ENCODE results near the gene EIF5B. TPM values are rescaled to one million over a fixed set of nuclear protein-coding genes. Genes with fewer than 3 reads are reported as not detected.
A peak's percentile ranks its signal among the peaks of the same experiment; 100 is the strongest.
"Not testable (repeated sequence)": the region's sequence is repeated elsewhere in the genome, so short reads cannot be mapped to it uniquely, and the experiment has no call there.

EIF5B gene
- total RNA-seq, 1 donor from 2014 or later: 12.7 TPM

DNA sequence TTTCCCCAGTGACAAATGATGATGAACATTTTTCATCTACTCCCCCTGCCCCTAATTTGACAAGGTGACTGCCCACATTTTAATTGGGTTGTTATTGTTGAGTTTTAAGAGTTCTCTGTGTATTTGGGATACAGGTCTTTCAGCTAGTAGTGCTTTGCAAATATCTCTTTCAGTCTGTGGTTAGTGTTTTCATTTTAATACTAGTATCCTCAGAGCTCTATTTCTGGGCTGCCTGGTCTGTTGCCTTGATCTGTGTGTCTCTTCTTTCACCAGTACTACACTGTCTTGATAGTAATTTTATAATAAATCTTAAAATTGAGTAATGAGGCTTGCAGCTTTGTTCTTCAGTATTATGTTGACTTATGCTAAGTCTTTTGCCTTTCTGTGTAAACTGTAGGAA is 19.7 kb downstream of the EIF5B start:
- DNase-seq (ENCODE audit: low read depth in 2 of 2): no peak

DNA sequence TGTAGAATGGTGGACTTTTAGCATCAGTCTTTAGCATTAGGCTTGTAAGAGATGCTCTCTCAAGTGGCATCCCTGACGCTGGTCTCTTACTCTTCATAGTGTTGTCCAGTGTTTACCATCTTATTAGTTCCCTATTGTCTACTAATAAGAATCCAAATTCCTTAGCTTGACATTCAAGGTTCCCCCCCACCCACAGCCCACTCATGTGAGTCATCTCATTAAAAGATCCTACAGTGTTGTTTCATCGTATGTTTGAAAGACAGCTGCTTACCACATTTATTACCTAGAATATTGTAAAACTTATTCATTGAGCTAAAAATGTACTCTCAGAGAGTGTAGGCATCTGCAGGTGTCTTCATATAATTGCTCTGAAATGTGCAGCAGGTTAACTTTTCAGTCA is 28.5 kb downstream of the EIF5B start:
- DNase-seq (ENCODE audit: low read depth in 2 of 2): no peak

DNA sequence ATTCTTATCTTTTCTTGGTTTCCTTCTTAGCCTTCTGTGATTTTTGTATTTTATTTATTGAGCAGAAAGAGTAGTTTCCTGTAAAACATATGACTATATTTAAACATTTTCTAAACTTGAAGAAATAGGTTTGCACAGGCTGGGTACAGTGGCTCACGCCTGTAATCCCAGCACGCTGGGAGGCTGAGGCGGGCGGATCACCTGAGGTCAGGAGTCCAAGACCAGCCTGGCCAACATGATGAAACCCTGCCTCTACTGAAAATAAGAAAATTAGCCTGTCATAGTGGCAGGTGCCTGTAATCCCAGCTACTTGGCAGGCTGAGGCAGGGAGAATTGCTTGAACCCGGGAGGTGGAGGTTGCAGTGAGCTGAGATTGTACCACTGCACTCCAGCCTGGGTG is 31.7 kb downstream of the EIF5B start:
- DNase-seq (ENCODE audit: low read depth in 2 of 2): not testable (repeated sequence)

DNA sequence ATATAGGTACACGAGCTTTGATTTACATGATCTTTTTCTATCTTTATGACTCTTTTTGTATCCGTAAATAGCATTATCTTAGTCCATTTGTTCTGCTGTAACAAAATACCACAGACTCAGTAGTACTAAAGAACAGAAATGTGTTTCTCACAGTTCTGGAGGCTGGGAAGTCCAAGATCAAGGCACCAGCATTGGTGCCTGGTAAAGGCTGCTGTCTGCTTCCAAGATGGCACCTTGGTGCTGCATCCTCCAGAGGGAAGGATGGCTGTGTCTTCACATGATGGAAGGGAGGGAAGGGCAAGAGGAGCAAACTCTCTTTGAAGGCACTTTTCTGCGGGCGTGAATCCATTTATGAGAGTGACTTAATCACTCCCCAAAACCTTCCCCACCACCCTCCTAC is 36.0 kb downstream of the EIF5B start:
- DNase-seq (ENCODE audit: low read depth in 2 of 2): no peak

DNA sequence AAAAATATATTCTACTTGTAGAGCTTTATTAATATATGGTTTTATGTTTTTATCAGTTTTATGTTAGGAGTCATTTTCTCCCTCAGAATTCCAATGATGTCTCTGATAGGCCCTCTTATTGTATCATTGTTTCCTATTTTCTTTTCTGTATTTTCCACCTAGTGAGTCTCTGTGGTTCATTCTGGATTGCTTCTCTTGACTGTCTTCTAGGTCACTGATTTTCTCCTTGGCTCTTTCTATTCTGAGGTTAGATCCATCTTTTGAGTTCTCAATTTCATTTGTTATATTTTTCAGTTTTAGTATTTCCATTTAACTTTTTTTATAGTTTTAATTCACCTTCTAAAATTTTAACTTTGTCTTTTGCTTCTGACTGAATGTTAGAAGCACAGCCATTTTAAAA is 37.6 kb downstream of the EIF5B start:
- DNase-seq (ENCODE audit: low read depth in 2 of 2): no peak

DNA sequence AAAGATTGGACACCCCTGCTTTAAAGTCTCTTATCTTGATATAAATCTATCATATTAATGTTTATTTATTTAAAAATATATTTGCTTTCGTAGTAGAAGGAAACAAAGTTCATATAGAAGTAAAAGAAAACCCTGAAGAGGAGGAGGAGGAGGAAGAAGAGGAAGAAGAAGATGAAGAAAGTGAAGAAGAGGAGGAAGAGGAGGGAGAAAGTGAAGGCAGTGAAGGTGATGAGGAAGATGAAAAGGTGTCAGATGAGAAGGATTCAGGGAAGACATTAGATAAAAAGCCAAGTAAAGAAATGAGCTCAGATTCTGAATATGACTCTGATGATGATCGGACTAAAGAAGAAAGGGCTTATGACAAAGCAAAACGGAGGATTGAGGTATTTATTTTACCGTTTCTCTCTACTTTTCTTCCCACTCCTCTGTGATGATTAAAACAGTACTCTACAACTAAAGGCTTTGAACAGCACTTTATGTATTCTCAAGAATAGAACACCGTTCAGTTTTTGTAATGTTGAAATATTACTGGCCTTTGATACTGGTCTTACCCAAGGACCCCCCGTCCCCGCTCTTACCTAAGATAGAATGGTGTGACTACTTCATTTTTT is 39.2 kb downstream of the EIF5B start:
- DNase-seq (ENCODE audit: low read depth in 2 of 2): no peak

DNA sequence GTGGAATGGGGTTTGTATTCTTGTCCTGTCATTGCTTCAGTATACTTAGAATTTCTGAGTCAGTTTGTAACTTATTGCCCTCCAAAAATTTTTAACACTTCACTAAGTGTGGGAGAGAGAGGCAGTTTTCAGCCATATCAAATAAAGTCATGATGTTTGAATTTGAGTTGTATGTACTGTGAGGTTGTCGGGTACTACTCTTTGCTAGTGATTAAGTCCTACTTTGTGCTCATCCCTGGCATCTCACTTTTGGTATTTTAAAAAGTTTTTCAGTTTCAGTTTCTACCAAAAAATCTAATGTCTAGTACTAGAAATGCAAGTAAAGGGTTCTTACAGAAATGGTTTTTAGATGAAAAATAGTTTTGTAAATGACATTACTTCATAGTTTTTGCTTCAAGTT is 40.7 kb downstream of the EIF5B start:
- DNase-seq (ENCODE audit: low read depth in 2 of 2): no peak

DNA sequence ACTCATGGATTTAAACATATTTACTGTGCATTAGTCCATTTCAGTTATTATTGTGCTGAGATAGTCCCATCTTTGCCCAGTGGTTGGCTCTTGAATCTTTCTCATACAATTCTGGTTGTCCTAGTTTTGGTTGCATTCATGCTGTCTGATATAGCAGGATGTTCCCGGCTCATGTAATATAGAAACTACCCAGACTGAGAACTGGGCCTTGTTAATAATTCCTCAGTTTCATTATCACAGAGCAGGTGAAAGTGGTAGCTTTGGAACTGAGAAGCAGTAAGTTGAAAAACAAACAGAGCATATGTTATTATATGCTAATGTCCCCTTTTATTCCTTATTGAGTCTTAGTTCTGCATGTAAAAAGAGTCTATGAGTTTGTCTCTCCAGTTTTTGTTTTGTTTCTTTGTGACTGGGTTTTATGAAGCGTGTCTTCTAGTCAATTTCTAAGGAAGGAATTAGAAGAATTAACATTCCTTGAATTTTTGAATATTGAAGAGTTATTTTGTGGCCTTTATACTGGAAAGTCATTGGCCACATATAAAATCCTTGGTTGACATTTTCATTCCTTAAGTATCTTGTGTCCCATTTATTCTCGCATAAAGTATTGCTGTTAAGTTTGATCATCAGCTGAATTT is 43.3 kb downstream of the EIF5B start:
- DNase-seq (ENCODE audit: low read depth in 2 of 2): no peak

DNA sequence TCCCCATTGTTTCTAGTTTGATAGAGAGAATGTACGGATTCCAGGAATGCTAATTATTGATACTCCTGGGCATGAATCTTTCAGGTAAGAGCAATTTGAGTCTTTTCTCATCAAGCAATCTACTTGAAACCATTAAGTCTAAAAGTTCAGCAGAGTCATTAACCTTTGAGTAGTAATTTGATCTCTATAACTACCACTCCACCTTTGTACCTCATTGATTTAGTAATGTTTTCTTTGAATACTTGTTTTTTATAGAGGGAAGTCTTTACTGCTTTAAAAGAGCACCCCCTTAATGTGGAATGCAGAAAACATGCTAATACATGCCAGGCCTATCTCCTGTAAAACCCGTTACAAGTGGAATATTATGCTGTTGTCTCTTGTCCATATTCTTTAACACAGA is 45.0 kb downstream of the EIF5B start:
- DNase-seq (ENCODE audit: low read depth in 2 of 2): no peak

DNA sequence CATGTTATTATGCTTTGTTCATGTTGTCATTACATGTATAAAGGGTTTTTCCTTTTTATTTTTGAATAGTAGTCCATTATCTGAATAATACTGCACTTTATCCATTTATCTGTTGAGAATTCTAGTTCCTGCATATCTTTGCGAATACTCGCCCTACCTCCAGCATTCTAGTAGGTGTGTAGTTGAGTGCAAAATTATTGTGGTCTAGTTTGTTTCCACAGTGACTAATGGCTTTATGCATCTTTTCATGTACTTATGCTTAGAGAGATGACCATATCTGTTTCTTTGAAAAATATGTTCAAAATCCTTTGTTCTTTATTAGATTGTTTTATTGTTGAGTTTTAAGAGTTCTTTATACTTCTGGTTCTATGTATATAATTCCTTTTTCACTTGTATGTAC is 48.8 kb downstream of the EIF5B start:
- no peak for DNase-seq (ENCODE audit: low read depth in 2 of 2)

DNA sequence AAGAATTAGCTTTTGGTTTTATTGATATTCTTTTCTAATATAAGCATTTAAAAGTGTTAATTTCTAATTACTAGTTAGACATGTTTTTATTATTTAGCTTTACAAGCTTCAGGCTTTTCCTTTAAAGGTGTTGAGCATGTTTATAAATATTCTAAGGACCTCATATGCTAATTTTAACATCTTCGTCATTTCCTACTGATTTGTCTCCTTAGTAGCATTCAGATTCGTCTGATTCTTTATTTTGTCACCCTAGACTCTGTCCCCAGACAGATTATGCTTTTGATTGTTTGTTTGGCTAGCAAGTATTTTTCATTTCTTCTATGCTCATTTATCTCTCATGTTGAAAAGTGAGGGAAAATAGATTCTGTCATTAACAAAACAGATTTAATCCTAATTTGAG is 51.7 kb downstream of the EIF5B start:
- no peak for DNase-seq (ENCODE audit: low read depth in 2 of 2)

DNA sequence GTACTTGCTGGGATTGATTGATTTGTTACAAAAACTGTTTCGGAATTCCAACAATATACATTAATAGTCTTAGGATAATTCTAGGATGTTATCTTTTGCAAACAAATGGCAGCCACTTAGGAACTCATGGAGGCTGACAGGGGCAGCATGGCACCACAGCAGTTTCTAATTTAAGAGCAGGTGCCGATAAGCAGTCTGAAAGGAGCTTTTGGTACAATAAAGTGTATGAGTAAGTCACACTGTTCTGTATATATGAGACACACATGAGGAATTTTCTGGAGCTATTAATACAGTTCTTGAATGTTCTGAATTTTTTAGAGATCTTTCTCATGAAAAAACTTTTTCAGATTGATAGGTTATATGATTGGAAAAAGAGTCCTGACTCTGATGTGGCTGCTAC is 52.2 kb downstream of the EIF5B start:
- no peak for DNase-seq (ENCODE audit: low read depth in 2 of 2)

DNA sequence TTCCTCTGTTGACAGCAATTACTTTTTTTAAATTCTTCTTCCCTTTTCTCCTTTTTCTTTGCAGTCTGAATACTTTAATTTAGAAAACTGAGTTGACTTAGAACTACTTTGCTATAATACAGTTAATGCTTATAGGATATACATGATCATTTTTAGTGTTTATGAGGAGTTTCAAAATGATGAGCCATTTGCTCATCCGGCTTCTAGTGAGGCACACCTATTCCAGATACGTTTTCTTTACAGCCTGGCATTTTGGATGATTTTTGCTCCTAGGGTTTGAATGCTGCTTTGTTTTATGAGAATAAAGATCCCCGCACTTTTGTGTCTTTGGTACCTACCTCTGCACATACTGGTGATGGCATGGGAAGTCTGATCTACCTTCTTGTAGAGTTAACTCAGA is 52.8 kb downstream of the EIF5B start:
- no peak for DNase-seq (ENCODE audit: low read depth in 2 of 2)

DNA sequence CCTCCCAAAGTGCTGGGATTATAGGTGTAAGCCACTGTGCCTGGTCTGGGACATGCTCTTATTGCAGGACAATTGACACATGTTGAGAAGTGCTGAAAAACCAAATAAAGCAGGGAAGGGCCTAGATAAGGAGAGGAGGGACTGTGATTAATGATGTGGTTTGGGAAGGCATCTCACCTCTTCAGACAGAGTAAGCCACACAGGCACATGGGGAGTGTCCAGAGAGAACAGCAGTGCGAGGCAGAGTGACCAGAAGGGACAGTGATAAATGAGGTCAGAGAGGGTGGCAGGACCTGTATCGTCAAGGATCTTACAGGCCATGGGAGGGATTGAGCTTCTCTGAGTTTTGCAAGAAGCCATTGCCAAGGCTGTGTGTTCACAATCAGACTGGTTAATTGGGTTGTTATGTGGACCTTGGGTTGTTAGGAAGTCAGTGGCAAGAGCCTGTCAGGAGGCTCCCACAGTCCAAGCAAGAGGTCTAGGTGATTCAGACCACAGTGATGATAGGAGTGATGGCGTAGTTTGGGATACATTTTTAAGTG is 58.5 kb downstream of the EIF5B start:
- DNase-seq (ENCODE audit: low read depth in 2 of 2): no peak

DNA sequence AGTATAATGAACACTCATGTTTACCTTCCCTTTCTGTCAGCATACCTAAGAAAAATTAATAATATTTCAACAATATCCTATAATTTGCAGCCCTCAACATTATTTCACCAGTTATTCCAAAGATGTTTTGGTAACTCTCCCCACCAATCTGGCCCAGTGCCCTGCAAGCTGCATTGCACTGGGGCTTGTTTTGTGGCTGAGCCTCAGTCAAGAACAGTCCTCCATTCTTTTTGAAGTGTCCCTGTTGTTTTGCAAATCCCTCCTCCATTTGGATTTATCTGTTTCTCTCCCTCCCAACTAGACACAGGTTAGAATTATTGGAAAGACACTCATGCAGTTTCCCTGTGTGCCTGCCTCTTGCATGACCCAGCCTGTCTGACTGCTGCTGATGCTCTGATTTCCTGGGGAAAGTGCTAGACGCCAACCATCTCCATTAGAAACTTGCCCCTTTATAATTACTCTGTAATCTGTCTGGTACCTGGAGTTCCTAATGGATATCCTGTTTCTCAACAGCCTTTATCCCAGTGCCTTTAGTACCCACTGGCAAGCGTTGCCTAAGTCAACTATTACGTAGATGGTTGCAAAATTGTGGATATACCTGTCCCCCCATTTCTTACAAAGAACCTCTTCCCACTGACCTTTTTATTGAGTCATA is 60.2 kb downstream of the EIF5B start:
- no peak for DNase-seq (ENCODE audit: low read depth in 2 of 2)

DNA sequence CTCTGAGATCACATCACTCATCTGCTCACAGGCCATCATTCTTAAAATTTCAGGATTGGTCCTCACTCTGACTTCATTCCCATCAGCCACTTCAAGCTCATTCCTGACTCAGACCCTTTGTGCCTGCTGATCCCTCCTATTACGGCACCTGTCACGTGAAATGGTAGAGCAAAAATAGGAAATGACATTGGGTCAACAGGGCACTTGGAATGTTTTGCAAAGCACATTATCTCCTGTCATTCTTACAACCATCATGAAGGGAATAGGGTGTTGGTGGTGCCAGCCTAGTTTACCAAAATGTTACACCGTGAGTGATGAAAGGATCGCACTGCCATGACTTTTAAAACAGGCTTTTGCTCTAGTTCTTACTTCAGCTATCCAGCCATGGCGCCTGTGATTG is 61.1 kb downstream of the EIF5B start:
- DNase-seq (ENCODE audit: low read depth in 2 of 2): peak in 1 of 2 donors; percentile 50

DNA sequence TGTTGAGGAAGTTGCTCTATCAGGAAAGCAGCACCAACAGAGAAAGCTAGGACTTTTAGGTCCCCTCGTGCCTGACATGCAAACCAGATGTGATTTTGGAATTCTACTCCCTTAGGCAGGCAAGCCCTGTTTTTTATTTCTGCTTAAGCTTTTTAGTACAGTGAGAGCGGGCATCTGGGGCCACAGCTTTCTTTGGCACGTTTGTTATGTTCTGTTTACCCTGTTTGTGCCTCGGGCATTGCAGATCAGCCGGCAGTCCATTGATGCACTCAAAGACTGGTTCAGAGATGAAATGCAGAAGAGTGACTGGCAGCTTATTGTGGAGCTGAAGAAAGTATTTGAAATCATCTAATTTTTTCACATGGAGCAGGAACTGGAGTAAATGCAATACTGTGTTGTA is 61.9 kb downstream of the EIF5B start:
- no peak for DNase-seq (ENCODE audit: low read depth in 2 of 2)

DNA sequence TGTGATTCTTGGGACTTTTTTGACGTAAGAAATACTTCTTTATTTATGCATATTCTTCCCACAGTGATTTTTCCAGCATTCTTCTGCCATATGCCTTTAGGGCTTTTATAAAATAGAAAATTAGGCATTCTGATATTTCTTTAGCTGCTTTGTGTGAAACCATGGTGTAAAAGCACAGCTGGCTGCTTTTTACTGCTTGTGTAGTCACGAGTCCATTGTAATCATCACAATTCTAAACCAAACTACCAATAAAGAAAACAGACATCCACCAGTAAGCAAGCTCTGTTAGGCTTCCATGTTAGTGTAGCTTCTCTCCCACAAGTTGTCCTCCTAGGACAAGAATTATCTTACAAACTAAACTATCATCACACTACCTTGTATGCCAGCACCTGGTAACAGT is 62.6 kb downstream of the EIF5B start:
- DNase-seq (ENCODE audit: low read depth in 2 of 2): no peak

DNA sequence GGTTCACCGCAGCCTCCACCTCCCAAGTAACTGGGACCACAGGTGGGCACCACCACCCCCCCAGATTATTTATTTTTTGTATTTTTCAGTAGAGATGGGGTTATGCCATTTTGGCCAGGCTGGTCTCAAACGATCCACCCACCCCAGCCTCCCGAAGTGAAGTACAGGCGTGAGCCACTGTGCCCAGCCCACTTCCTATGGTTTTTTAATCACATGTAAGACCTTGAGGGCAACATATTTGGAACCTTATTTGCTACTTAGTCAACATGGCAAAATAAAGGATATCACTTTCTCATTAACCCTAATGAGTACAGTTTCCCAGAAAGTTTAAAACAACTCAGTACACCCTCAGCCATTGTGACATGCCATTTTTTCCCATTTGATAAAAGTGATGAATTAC is 64.7 kb downstream of the EIF5B start:
- no peak for DNase-seq (ENCODE audit: low read depth in 2 of 2)

DNA sequence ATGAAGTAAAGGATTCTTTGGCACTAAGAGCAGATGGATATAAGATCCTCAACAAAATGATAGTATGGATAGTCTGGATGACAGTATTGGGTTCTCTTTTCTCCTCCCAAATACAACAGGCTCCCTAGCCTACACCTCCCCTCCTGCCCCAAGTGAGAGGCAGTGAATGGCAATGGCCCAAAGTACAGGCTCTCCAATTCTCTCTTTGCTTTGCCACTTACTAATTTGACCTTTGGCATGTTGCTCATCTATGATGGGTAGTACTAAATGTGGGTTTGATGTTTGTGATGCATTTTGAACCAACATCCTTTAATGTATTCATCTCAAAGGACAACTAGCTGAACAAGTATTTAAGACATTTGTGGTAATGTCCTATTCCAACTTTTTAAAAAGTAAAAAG is 65.9 kb downstream of the EIF5B start:
- DNase-seq (ENCODE audit: low read depth in 2 of 2): no peak

DNA sequence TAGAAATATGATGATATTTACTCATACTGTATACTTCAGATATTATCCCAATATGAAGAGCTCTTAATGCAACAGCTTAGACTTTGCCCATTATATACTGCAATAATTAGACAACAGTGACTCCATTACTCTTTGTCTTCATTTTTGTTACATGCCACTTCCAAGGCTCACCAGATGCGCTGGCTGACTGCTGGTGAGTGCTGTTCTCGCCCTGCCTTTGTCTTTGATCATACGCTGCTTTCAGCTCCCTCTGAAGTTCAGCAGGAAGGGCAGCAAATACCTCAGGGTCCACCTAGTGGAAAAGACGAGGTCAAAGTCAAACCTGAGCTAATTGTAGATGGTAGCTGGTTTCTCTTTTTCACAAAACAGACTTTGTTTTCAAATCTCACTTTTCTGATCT is 66.3 kb downstream of the EIF5B start:
- peak; percentile 16 to 19 for DNase-seq (ENCODE audit: low read depth in 2 of 2)

DNA sequence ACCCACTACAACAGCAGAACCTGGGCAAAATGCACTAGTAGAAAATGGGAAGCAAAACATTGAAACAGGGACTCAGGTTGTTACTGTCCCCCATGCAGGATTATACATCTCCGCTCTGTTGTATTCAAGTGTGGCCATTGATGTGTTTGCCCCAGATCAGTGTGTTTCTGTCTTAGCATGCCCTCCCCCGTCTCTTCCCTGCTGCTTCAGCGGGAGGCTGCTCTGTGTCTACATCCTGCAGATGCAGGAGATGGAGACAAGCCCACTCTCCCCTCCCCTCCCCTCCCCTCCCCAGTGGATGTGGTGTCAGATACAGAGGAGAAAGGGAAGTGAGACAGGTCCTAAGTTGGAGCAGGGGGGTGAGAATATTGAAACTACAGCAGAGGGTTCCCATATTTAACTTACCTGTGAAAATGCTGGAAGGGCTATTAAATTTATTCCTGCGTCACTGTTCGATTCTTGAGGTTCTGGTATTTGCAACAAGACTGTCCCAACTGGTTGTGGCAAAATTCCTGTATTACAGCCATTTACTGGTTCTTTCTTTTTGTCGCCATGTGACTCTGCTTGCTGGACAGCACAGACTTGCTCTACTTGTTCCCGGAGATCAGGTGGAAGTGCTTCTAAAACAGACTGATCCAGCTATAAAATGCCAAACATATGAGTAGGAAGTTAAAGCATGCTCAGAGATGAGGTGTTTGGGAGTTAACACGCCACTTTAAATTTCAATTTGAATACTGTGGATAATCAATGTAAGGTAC is 67.0 kb downstream of the EIF5B start:
- DNase-seq (ENCODE audit: low read depth in 2 of 2): no peak
